Endothelial cell of umbilical vein (primary cell): ENCODE measurements around the gene CLASRP. TPM values are rescaled to one million over a fixed set of nuclear protein-coding genes. Genes with fewer than 3 reads are reported as not detected.

Experiments
- BruUV-seq: library from RNA; stranded (reverse); fragments of 400-500 nt; replicated peaks from 2 replicates; lab custom pipeline; 2021; lab: Mats Ljungman, UMichigan
- CTCF ChIA-PET: fragments of 300-600, 350-600 bp; sonication (Branson Sonifier 250); formaldehyde crosslinking; loops from one replicate; lab custom pipeline; 2021; ENCODE audit warnings: antibody characterized with exemption, inconsistent platforms; lab: Charles Lee
- POLR2A ChIA-PET: fragments of 300-600, 350-600 bp; sonication (Branson Sonifier 250); formaldehyde crosslinking; loops from one replicate; lab custom pipeline; 2021; ENCODE audit warnings: antibody characterized with exemption, inconsistent platforms; lab: Charles Lee
- DNase-seq: peaks from one replicate; pipeline ENCODE4 v3.0.0-alpha.2; 2011; ENCODE audit warnings: low read depth, low spot score
- FAIRE-seq: peaks from 2 replicates; lab custom pipeline; 2011; peaks lifted over from hg19 to GRCh38; lab: Jason Lieb, UNC
- H2AFZ ChIP-seq: 2 replicates; pipeline ENCODE4 v1.6.0; 2012; ENCODE audit warnings: low read depth, low read length, control low read depth, inconsistent platforms
- H3K27ac ChIP-seq: 2 replicates; pipeline ENCODE4 v1.5.1; 2011; ENCODE audit warnings: low read depth, mild to moderate bottlenecking, control low read depth, low read length, moderate library complexity; ENCODE audit not compliant: insufficient read depth
- H3K27me3 ChIP-seq, 2 experiments: 2 replicates each; pipeline versions ENCODE4 v1.6.0 to v1.6.1; 2011; ENCODE audit warnings: low read length in 2 of 2, mixed read lengths in 1 of 2; ENCODE audit not compliant: control insufficient read depth in 2 of 2, insufficient read depth in 2 of 2
- H3K36me3 ChIP-seq, 2 experiments: 2 replicates in 1 of 2; 3 replicates in 1 of 2; pipeline ENCODE4 v1.5.1; 2011; ENCODE audit warnings: low read length in 2 of 2, mild to moderate bottlenecking in 1 of 2, moderate library complexity in 1 of 2; ENCODE audit not compliant: control insufficient read depth in 2 of 2, insufficient read depth in 2 of 2; ENCODE audit errors: extremely low read depth in 1 of 2
- H3K4me1 ChIP-seq: 3 replicates; pipeline ENCODE4 v1.5.1; 2011; ENCODE audit warnings: mild to moderate bottlenecking, low read length; ENCODE audit not compliant: control insufficient read depth, insufficient read depth; ENCODE audit errors: extremely low read depth
- H3K4me2 ChIP-seq: 2 replicates; pipeline ENCODE4 v1.6.1; 2011; ENCODE audit warnings: low read length, control low read depth, mixed read lengths; ENCODE audit not compliant: insufficient read depth
- H3K4me3 ChIP-seq, 3 experiments: fragments of 200-600 bp in 1 of 3; sonication (generic), shearing (Covaris generic) in 1 of 3; replicated peaks in 1 of 3; 2 replicates each; pipeline ENCODE4 v1.5.1; 2011 to 2016; ENCODE audit warnings: control low read depth in 3 of 3, low read length in 3 of 3, mild to moderate bottlenecking in 2 of 3, inconsistent platforms in 1 of 3, low read depth in 1 of 3, moderate library complexity in 1 of 3; ENCODE audit not compliant: insufficient read depth in 1 of 3
- H3K79me2 ChIP-seq: 2 replicates; pipeline ENCODE4 v1.6.0; 2012; ENCODE audit warnings: low read length, inconsistent platforms; ENCODE audit not compliant: control insufficient read depth, insufficient read depth
- H3K9ac ChIP-seq: replicated peaks from 2 replicates; pipeline ENCODE3; 2011; ENCODE audit warnings: low read length, control low read depth; ENCODE audit not compliant: insufficient read depth; ENCODE audit errors: extremely low read depth
- H3K9me1 ChIP-seq: replicated peaks from 3 replicates; pipeline ENCODE4 v1.6.0; 2011; ENCODE audit warnings: mild to moderate bottlenecking, low read length; ENCODE audit not compliant: control insufficient read depth, insufficient read depth; ENCODE audit errors: extremely low read depth
- H3K9me3 ChIP-seq: replicated peaks from 2 replicates; pipeline ENCODE4 v1.5.1; 2012; ENCODE audit warnings: low read length, inconsistent platforms; ENCODE audit not compliant: control insufficient read depth, insufficient read depth
- H4K20me1 ChIP-seq: replicated peaks from 2 replicates; pipeline ENCODE3; 2011; ENCODE audit warnings: mild to moderate bottlenecking, low read length; ENCODE audit not compliant: control insufficient read depth, insufficient read depth; ENCODE audit errors: extremely low read depth
- CTCF ChIP-seq, 2 donors: IDR thresholded peaks; 1 replicate in 1 of 2; 2 replicates in 1 of 2; pipeline ENCODE4 v1.5.1; 2011; ENCODE audit warnings: low read length in 2 of 2, mild to moderate bottlenecking in 2 of 2, moderate library complexity in 2 of 2, control low read depth in 1 of 2, inconsistent platforms in 1 of 2, low read depth in 1 of 2; ENCODE audit not compliant: insufficient read depth in 1 of 2; ENCODE audit errors: extremely low read depth in 1 of 2
- EZH2 ChIP-seq: IDR thresholded peaks from 2 replicates; pipeline ENCODE4 v1.6.1; 2012; ENCODE audit warnings: borderline replicate concordance, low read depth, mild to moderate bottlenecking, moderate library complexity, low read length, inconsistent platforms; ENCODE audit not compliant: severe bottlenecking
- FOS ChIP-seq: IDR thresholded peaks from 2 replicates; pipeline ENCODE4 v1.6.1; 2011; ENCODE audit warnings: mild to moderate bottlenecking, low read length, moderate library complexity, borderline replicate concordance; ENCODE audit not compliant: insufficient read depth
- GATA2 ChIP-seq: IDR thresholded peaks from 2 replicates; pipeline ENCODE4 v1.7.0; 2011; ENCODE audit warnings: low read depth, mild to moderate bottlenecking, moderate library complexity, mixed read lengths, low read length; ENCODE audit not compliant: insufficient read length, insufficient read depth
- JUN ChIP-seq: IDR thresholded peaks from 2 replicates; pipeline ENCODE4 v1.6.1; 2011; ENCODE audit warnings: borderline replicate concordance, low read depth; ENCODE audit not compliant: insufficient read length, insufficient read depth
- MAX ChIP-seq: IDR thresholded peaks from 2 replicates; pipeline ENCODE4 v1.6.1; 2011; ENCODE audit not compliant: insufficient read depth, insufficient read length
- MYC ChIP-seq: IDR thresholded peaks from one replicate; pipeline ENCODE4 v1.6.1; 2011; ENCODE audit warnings: mild to moderate bottlenecking, low read depth, low read length
- POLR2A ChIP-seq: IDR thresholded peaks from 2 replicates; pipeline ENCODE4 v1.6.1; 2012; ENCODE audit warnings: low read depth, mild to moderate bottlenecking, control low read depth, low read length
- POLR2AphosphoS5 ChIP-seq: IDR thresholded peaks from 2 replicates; pipeline ENCODE4 v1.6.1; 2012; ENCODE audit warnings: low read depth, mild to moderate bottlenecking, control low read depth, low read length, moderate library complexity; ENCODE audit not compliant: insufficient read depth
- dilution Hi-C: fragments of 300-500 bp; cut with MboI; formaldehyde crosslinking; loops from one replicate; pipeline ENCODE4 v1.15.0; 2019; ENCODE audit warnings: low sequenced_read_pairs; ENCODE audit not compliant: extremely low pct_ligation_motif_present
- intact Hi-C: fragments of 100-400 bp; cut with micrococcal nuclease; formaldehyde crosslinking; loops from one replicate; pipeline ENCODE4 v1.10.0; 2022
- polyA plus RNA-seq, 4 experiments: library from polyadenylated mRNA; depleted of rRNA in 3 of 4; stranded (reverse) in 3 of 4; unstranded in 1 of 4; fragments of >200 nt; gene quantifications; 2 replicates each; pipeline versions ENCODE4 v1.2.1 to v1.2.3, GENCODE V29; 2011 to 2012; ENCODE audit warnings: missing spikeins in 1 of 4
- total RNA-seq: library from RNA; stranded (reverse); gene quantifications from 2 replicates; pipeline ENCODE4 v1.2.3, GENCODE V29; 2021

The CLASRP gene
- total and polyA plus RNA-seq, 2 donors (not counting 3 experiments of a cell fraction or from before 2014, with no cell fraction given): 40.7 to 70.7 TPM

GRCh38 chr19:45087531-45087930, 48.7 kb downstream of the CLASRP start:
- H3K9me1 ChIP-seq: no peaks in the 10 kb centered on the region
- H3K27ac ChIP-seq: no peak overlapping the region
- BruUV-seq: no TSS peak
- no peak overlapping the region for H3K9ac ChIP-seq
- no peaks in the 10 kb centered on the region for H3K9me3 ChIP-seq
- dilution Hi-C loops: no loop called here
- ChIA-PET CTCF (no interaction called here), POLR2A (no interaction called here)
- DNase-seq: no peak
- intact Hi-C loops: no loop called here
- no peak overlapping the region for H3K4me2 ChIP-seq
- peaks cover 8% of the 10 kb centered on the region for H3K4me1 ChIP-seq
- no peak for TF ChIP-seq EZH2
- TF ChIP-seq JUN: no peak
- no peak for TF ChIP-seq POLR2AphosphoS5
- TF ChIP-seq MYC: no peak
- no peak for TF ChIP-seq GATA2
- TF ChIP-seq POLR2A: no peak
- no peak for TF ChIP-seq CTCF (IDR thresholded peaks at IDR 0.05; ENCODE audit: extremely low read depth in 1 of 2, insufficient read depth in 1 of 2, low read depth in 1 of 2, low read length in 2 of 2)
- no peak for TF ChIP-seq MAX
- no peak for TF ChIP-seq FOS
- H3K36me3 ChIP-seq: peaks cover 0 to 6% of the 10 kb centered on the region in 2 experiments
- no peak overlapping the region for H3K4me3 ChIP-seq
- H3K79me2 ChIP-seq: peaks cover 15% of the 10 kb centered on the region
- no peak overlapping the region for H2AFZ ChIP-seq
- H4K20me1 ChIP-seq: no peaks in the 10 kb centered on the region
- FAIRE-seq: no peak
- H3K27me3 ChIP-seq: no peaks in the 10 kb centered on the region
